HG03095 (cell line): ENCODE measurements around the gene UBE2Q2.
"Not testable (repeated sequence)": the region's sequence is repeated elsewhere in the genome, so short reads cannot be mapped to it uniquely, and the experiment has no call there.

Experiments
- ATAC-seq: cut with Tn5 transposase; IDR thresholded peaks from one replicate; pipeline ENCODE4 v1.9.1; 2021; ENCODE audit warnings: moderate library complexity; ENCODE audit not compliant: unreplicated experiment

Gene UBE2Q2

GRCh38 chr15:75842722-75843677 is at the start of gene UBE2Q2:
Gene UBE2Q2 (plus strand): TSS chr15:75843447. CDS start chr15:75843667, 220 bp downstream.
- ATAC-seq, result peak; percentile 45

- no peak for ATAC-seq
Observed at GRCh38 chr15:75796321-75796720, 46.9 kb upstream of the UBE2Q2 start.

GRCh38 chr15:75797146-75797545 is 46.1 kb upstream of the UBE2Q2 start:
- ATAC-seq, result not testable (repeated sequence)

GRCh38 chr15:75799190-75799589 is 44.1 kb upstream of the UBE2Q2 start:
- ATAC-seq, result no peak

- not testable (repeated sequence) for ATAC-seq
Observed at GRCh38 chr15:75800409-75800808, 42.8 kb upstream of the UBE2Q2 start.

GRCh38 chr15:75801859-75802593 is 41.2 kb upstream of the UBE2Q2 start:
- no peak for ATAC-seq

GRCh38 chr15:75807486-75807885 is 35.8 kb upstream of the UBE2Q2 start:
- ATAC-seq, result not testable (repeated sequence)

- not testable (repeated sequence) for ATAC-seq
Observed at GRCh38 chr15:75808009-75808408, 35.2 kb upstream of the UBE2Q2 start.

GRCh38 chr15:75808563-75808962 is 34.7 kb upstream of the UBE2Q2 start:
- ATAC-seq, result no peak

GRCh38 chr15:75809986-75810750 is 33.1 kb upstream of the UBE2Q2 start:
- ATAC-seq, result no peak

GRCh38 chr15:75810874-75811498 is 32.3 kb upstream of the UBE2Q2 start:
- no peak for ATAC-seq

GRCh38 chr15:75811626-75812025 is 31.6 kb upstream of the UBE2Q2 start:
- no peak for ATAC-seq

GRCh38 chr15:75814794-75815193 is 28.5 kb upstream of the UBE2Q2 start:
- ATAC-seq, result no peak

GRCh38 chr15:75815811-75816719 is 27.2 kb upstream of the UBE2Q2 start:
- no peak for ATAC-seq

- no peak for ATAC-seq
Observed at GRCh38 chr15:75817138-75817935, 25.9 kb upstream of the UBE2Q2 start.

GRCh38 chr15:75820206-75820605 is 23.0 kb upstream of the UBE2Q2 start:
- ATAC-seq, result no peak

- ATAC-seq, result no peak
Observed at GRCh38 chr15:75821786-75822345, 21.4 kb upstream of the UBE2Q2 start.

GRCh38 chr15:75822685-75823278 is 20.5 kb upstream of the UBE2Q2 start:
- ATAC-seq, result no peak
